Smooth muscle cell (in vitro differentiated cells): ENCODE data around the gene ARMH2. TPM values are rescaled to one million over a fixed set of nuclear protein-coding genes. Genes with fewer than 3 reads are reported as not detected.
A peak's percentile ranks its signal among the peaks of the same experiment; 100 is the strongest.

Experiments used
- DNase-seq: peaks from one replicate; lab custom pipeline; 2025; ENCODE audit not compliant: unreplicated experiment; lab: John Stamatoyannopoulos, UW
- H2AFZ ChIP-seq: fragments of 200-600 bp; sonication (generic); 2 replicates; pipeline ENCODE4 v1.6.0; 2016; ENCODE audit warnings: antibody characterized with exemption, low read depth, mild to moderate bottlenecking
- H3F3A ChIP-seq: fragments of 200-600 bp; sonication (generic); 2 replicates; pipeline ENCODE4 v1.6.0; 2017; ENCODE audit warnings: antibody characterized with exemption, low read depth
- H3K27ac ChIP-seq: fragments of 200-600 bp; sonication (generic); 2 replicates; pipeline ENCODE4 v1.5.1; 2016; ENCODE audit warnings: low read depth, mild to moderate bottlenecking
- H3K27me3 ChIP-seq: fragments of 200-600 bp; sonication (generic); 2 replicates; pipeline ENCODE4 v1.6.1; 2016; ENCODE audit warnings: low read depth, mild to moderate bottlenecking
- H3K36me3 ChIP-seq: fragments of 200-600 bp; sonication (generic); 2 replicates; pipeline ENCODE4 v1.5.1; 2016; ENCODE audit warnings: low read depth
- H3K4me1 ChIP-seq: fragments of 200-600 bp; sonication (generic); 2 replicates; pipeline ENCODE4 v1.5.1; 2016; ENCODE audit warnings: low read depth
- H3K4me2 ChIP-seq: fragments of 200-600 bp; sonication (generic); 2 replicates; pipeline ENCODE4 v1.6.0; 2016; ENCODE audit warnings: mild to moderate bottlenecking
- H3K4me3 ChIP-seq: fragments of 200-600 bp; sonication (generic); 2 replicates; pipeline ENCODE4 v1.5.1; 2016; ENCODE audit warnings: mild to moderate bottlenecking
- H3K79me2 ChIP-seq: fragments of 200-600 bp; sonication (generic); 2 replicates; pipeline ENCODE4 v1.6.0; 2016; ENCODE audit warnings: low read depth, mild to moderate bottlenecking
- H3K9ac ChIP-seq: fragments of 200-600 bp; sonication (generic); 2 replicates; pipeline ENCODE4 v1.6.0; 2016; ENCODE audit warnings: low read depth
- H3K9me3 ChIP-seq: fragments of 200-600 bp; sonication (generic); replicated peaks from 2 replicates; pipeline ENCODE4 v1.5.1; 2016; ENCODE audit warnings: low read depth
- H4K20me1 ChIP-seq: fragments of 200-600 bp; sonication (generic); 2 replicates; pipeline ENCODE4 v1.6.0; 2016; ENCODE audit warnings: low read depth
- WGBS: methylation state at CpG from one replicate; pipeline ENCODE4 v1.1.7; 2016; ENCODE audit warnings: low lambda C conversion rate; 5-methylcytosine and 5-hydroxymethylcytosine counted together
- polyA plus RNA-seq: library from polyadenylated mRNA; unstranded; fragments of >200 nt; fragmentation: Nextera tagmentation; extraction: Ambion mirVana; gene quantifications from 2 replicates; pipeline ENCODE4 v1.2.1, GENCODE V29; 2016
- total RNA-seq: library from RNA; depleted of rRNA; stranded (reverse); fragments of >200 nt; gene quantifications from 2 replicates; pipeline ENCODE4 v1.2.3, GENCODE V29; 2014
- TF ChIP-seq, protein P1 (sequence below): fragments of 200-600 bp; sonication (generic); IDR thresholded peaks from 2 replicates; pipeline ENCODE4 v1.5.1; 2017; ENCODE audit warnings: borderline replicate concordance, mild to moderate bottlenecking, antibody characterized with exemption; ENCODE audit not compliant: insufficient read depth, poor library complexity, severe bottlenecking

The ARMH2 gene
- total and polyA plus RNA-seq, 2 experiments from 2014 or later = not detected

DNA sequence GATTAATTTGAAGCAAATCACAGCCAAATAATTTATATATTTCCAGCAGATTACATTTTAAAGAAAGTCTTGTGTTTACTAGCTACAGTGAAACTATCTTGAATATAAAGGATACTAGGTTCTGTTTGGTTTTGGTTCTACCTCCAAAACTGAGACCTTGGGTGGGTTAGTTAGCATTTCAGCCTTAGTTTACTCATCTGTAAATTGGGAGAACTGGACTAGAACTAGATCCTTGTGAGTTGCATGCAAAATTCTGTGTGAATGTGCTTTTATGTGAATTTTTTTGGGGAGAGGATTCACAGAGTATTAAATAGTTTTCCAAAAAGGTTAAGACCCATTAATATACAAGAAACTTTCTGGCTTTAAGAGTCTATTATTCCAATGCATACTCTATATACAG, 19.8 kb downstream of the ARMH2 start:
- Histone ChIP-seq H3K4me1 (peaks cover 15% of the 10 kb centered on the region), H3K36me3 (peaks cover 3% of the 10 kb centered on the region), H3K4me2 (no peak overlapping the region), H3K4me3 (peak overlapping the region; percentile 21), H4K20me1 (no peaks in the 10 kb centered on the region), H3K9me3 (no peaks in the 10 kb centered on the region), H3K27ac (no peak overlapping the region), H3K79me2 (peaks cover 50% of the 10 kb centered on the region), H3F3A (no peaks in the 10 kb centered on the region), H3K9ac (no peak overlapping the region), H2AFZ (no peak overlapping the region), H3K27me3 (no peaks in the 10 kb centered on the region)
- DNase-seq = no peak
- TF ChIP-seq, protein P1, sequence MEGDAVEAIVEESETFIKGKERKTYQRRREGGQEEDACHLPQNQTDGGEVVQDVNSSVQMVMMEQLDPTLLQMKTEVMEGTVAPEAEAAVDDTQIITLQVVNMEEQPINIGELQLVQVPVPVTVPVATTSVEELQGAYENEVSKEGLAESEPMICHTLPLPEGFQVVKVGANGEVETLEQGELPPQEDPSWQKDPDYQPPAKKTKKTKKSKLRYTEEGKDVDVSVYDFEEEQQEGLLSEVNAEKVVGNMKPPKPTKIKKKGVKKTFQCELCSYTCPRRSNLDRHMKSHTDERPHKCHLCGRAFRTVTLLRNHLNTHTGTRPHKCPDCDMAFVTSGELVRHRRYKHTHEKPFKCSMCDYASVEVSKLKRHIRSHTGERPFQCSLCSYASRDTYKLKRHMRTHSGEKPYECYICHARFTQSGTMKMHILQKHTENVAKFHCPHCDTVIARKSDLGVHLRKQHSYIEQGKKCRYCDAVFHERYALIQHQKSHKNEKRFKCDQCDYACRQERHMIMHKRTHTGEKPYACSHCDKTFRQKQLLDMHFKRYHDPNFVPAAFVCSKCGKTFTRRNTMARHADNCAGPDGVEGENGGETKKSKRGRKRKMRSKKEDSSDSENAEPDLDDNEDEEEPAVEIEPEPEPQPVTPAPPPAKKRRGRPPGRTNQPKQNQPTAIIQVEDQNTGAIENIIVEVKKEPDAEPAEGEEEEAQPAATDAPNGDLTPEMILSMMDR = no peak

DNA sequence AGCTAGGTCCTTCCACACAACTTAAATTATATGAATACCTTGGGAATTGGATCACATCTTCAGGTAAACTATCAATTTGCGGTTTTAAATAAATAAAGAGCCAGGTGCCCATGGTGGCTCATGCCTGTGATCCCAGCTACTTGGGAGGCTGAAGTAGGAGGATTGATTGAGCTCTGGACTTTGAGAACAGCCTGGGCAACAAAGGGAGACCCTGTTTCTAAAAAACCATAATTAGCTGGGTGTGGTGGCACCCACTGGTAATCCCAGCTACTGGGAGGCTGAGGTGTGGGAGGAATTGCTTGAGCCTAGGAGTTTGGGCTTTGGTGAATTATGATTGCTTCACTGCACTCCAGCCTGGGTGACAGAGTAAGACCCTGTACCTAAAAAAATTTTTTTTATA, 20.6 kb downstream of the ARMH2 start:
- Histone ChIP-seq H3K9ac (no peak overlapping the region), H3K27ac (no peak overlapping the region), H3K9me3 (no peaks in the 10 kb centered on the region), H3K4me1 (peaks cover 15% of the 10 kb centered on the region), H3K4me2 (no peak overlapping the region), H3K36me3 (peaks cover under 1% of the 10 kb centered on the region), H3K79me2 (peaks cover 50% of the 10 kb centered on the region), H3F3A (no peaks in the 10 kb centered on the region), H4K20me1 (no peaks in the 10 kb centered on the region), H3K4me3 (peak overlapping the region; percentile 76), H2AFZ (no peak overlapping the region), H3K27me3 (no peaks in the 10 kb centered on the region)
- TF ChIP-seq, protein P1 = no peak
- no peak for DNase-seq
- WGBS = 94% methylated on average over 1 of the region's 1 CpG

DNA sequence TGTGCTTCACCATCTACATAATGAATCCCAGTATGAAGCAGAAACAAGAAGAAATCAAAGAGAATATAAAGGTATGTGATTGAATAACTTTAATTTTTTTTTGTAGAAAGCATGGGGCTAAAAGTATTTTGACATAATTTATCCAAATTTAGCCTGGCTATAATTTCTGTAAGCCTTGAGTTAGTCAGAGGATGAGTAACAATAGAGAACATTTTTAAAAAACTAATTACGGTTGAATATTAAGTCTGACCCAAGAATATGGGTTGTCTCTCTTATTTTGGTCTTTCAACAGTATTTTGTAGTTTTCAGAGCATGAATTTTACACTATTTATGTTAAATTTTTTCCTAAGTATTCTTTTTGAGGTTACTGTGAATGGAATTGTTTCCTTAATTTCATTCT, 21.5 kb downstream of the ARMH2 start:
- no peak overlapping the region for H3K27ac ChIP-seq
- H3K36me3 ChIP-seq = no peaks in the 10 kb centered on the region
- TF ChIP-seq, protein P1 = no peak
- H4K20me1 ChIP-seq = no peaks in the 10 kb centered on the region
- H3K4me3 ChIP-seq = peak overlapping the region; percentile 76
- H2AFZ ChIP-seq = no peak overlapping the region
- no peaks in the 10 kb centered on the region for H3F3A ChIP-seq
- H3K4me2 ChIP-seq = peak overlapping the region; percentile 82
- H3K79me2 ChIP-seq = peaks cover 50% of the 10 kb centered on the region
- no peaks in the 10 kb centered on the region for H3K9me3 ChIP-seq
- no peak for DNase-seq
- H3K9ac ChIP-seq = no peak overlapping the region
- H3K27me3 ChIP-seq = no peaks in the 10 kb centered on the region
- WGBS = 87% methylated on average over 1 of the region's 1 CpG
- H3K4me1 ChIP-seq = peaks cover 15% of the 10 kb centered on the region

DNA sequence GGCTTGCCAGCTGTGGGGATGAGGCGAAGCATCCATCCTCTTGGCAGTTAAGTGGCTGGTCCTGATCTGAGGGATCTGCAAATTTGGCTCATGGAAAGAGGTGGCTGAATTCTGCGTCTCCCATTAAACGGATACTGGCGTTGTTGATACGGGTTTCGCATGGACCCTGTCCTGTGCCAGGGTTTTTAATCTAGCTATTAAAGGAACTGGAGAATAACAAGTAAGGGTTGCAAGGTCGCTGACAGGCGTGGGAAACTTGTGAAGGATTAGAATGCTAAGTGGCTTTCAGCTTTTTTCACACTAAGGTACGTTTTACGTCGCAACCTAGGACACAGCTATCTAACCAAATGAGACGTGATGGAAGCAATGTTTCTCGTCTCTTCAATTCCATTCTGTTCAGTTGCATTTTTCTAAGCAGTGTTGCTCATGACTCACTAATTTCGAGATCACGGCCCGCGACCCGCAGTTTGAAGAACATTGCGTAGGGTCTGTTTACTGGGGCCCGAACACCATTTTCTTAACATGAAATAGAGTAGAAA, 23.1 kb downstream of the ARMH2 start:
- Histone ChIP-seq H3K27me3 (no peaks in the 10 kb centered on the region), H2AFZ (peak overlapping the region; percentile 94), H3K27ac (peak overlapping the region; percentile 58), H3F3A (peaks cover 1% of the 10 kb centered on the region), H3K9me3 (no peaks in the 10 kb centered on the region), H3K4me2 (peak overlapping the region; percentile 82), H3K79me2 (peaks cover 44% of the 10 kb centered on the region), H3K4me3 (peak overlapping the region; percentile 76), H4K20me1 (no peaks in the 10 kb centered on the region), H3K4me1 (peaks cover 15% of the 10 kb centered on the region), H3K36me3 (no peaks in the 10 kb centered on the region), H3K9ac (peak overlapping the region; percentile 51)
- TF ChIP-seq, protein P1 = no peak
- 6% methylated on average over 20 of the region's 20 CpGs for WGBS
- no peak for DNase-seq
